SK-N-MC (cell line): ENCODE data around the gene SCPEP1.
"Not testable (repeated sequence)": the region's sequence is repeated elsewhere in the genome, so short reads cannot be mapped to it uniquely, and the experiment has no call there.

ENCODE experiments used
- DNase-seq: peaks from one replicate; pipeline ENCODE4 v3.0.0-alpha.2; 2011; ENCODE audit warnings: low read depth, low spot score
- H3K27ac ChIP-seq: fragments of 200-600 bp; sonication (generic); 2 replicates; pipeline ENCODE4 v1.5.1; 2016; ENCODE audit warnings: mixed run types
- H3K36me3 ChIP-seq: fragments of 200-600 bp; sonication (generic); 2 replicates; pipeline ENCODE4 v1.6.1; 2017; ENCODE audit warnings: antibody characterized with exemption, low read length, mixed read lengths; ENCODE audit not compliant: insufficient read depth
- H3K4me3 ChIP-seq: fragments of 200-600 bp; sonication (generic); 2 replicates; pipeline ENCODE4 v1.5.1; 2016
- H3K9ac ChIP-seq: fragments of 200-600 bp; sonication (generic); 2 replicates; pipeline ENCODE4 v1.8.0; 2017; ENCODE audit warnings: mixed run types, mixed read lengths; ENCODE audit not compliant: insufficient read length
- H3K9me3 ChIP-seq: fragments of 200-600 bp; sonication (generic); 2 replicates; pipeline ENCODE4 v1.6.1; 2017; ENCODE audit warnings: low read depth, mild to moderate bottlenecking, antibody characterized with exemption, low read length, moderate library complexity, mixed read lengths
- EZH2 ChIP-seq: fragments of 200-600 bp; sonication (generic); IDR thresholded peaks from one replicate; pipeline ENCODE4 v1.6.1; 2017; ENCODE audit warnings: antibody characterized with exemption
- FOXP2 ChIP-seq: optimal IDR thresholded peaks from 2 replicates; pipeline ENCODE3; 2011; ENCODE audit warnings: mild to moderate bottlenecking, moderate library complexity; ENCODE audit not compliant: insufficient read depth; ENCODE audit errors: extremely low read length, control extremely low read depth
- POLR2AphosphoS5 ChIP-seq: IDR thresholded peaks from 2 replicates; pipeline ENCODE4 v1.6.1; 2012; ENCODE audit warnings: mild to moderate bottlenecking, low read depth, low read length, borderline replicate concordance

SCPEP1 gene

GRCh38 chr17:56960596-56961538 lies 17.1 kb upstream of the SCPEP1 start, which contains the start of gene COIL:
TSS of gene COIL (minus strand) at chr17:56961050. CDS start at chr17:56961019, 31 bp downstream.
- H3K4me3 ChIP-seq: peak within 1 kb of the TSS; percentile 99
- H3K9ac ChIP-seq: peak within 1 kb of the TSS; percentile 99
- no peaks in the 10 kb centered on the region for H3K9me3 ChIP-seq
- TF ChIP-seq EZH2 (no peak), POLR2AphosphoS5 (peak; percentile 81)
- peak within 1 kb of the TSS; percentile 96 for H3K27ac ChIP-seq
- no peaks in the 10 kb centered on the region for H3K36me3 ChIP-seq
- DNase-seq: peak; percentile 69

GRCh38 chr17:56965241-56965640 lies 12.7 kb upstream of the SCPEP1 start:
- not testable (repeated sequence) for H3K4me3 ChIP-seq, H3K9ac ChIP-seq, H3K36me3 ChIP-seq, H3K9me3 ChIP-seq, DNase-seq, H3K27ac ChIP-seq

GRCh38 chr17:56965681-56966080 lies 12.2 kb upstream of the SCPEP1 start:
- not testable (repeated sequence) for H3K4me3 ChIP-seq, H3K9ac ChIP-seq, H3K27ac ChIP-seq, DNase-seq, H3K36me3 ChIP-seq, H3K9me3 ChIP-seq

- no peak for DNase-seq
- no peak overlapping the region for H3K9ac ChIP-seq
- no peaks in the 10 kb centered on the region for H3K36me3 ChIP-seq
- no peak overlapping the region for H3K27ac ChIP-seq
- TF ChIP-seq EZH2 (no peak), FOXP2 (no peak), POLR2AphosphoS5 (no peak)
- no peak overlapping the region for H3K4me3 ChIP-seq
- no peaks in the 10 kb centered on the region for H3K9me3 ChIP-seq
Observed at GRCh38 chr17:56966338-56966737, 11.6 kb upstream of the SCPEP1 start.

- Histone ChIP-seq H3K36me3 (no peaks in the 10 kb centered on the region), H3K9me3 (no peaks in the 10 kb centered on the region), H3K27ac (no peak overlapping the region), H3K9ac (no peak overlapping the region), H3K4me3 (no peak overlapping the region)
- DNase-seq: no peak
- TF ChIP-seq FOXP2: no peak
- no peak for TF ChIP-seq POLR2AphosphoS5
- TF ChIP-seq EZH2: no peak
Observed at GRCh38 chr17:56970974-56971373, 7.0 kb upstream of the SCPEP1 start.

GRCh38 chr17:56972111-56972730 lies 5.7 kb upstream of the SCPEP1 start:
- TF ChIP-seq FOXP2 (no peak), EZH2 (no peak), POLR2AphosphoS5 (no peak)

GRCh38 chr17:56973520-56973919 lies 4.4 kb upstream of the SCPEP1 start:
- no peak for DNase-seq
- no peak overlapping the region for H3K9ac ChIP-seq
- H3K9me3 ChIP-seq: no peaks in the 10 kb centered on the region
- no peak overlapping the region for H3K27ac ChIP-seq
- no peak overlapping the region for H3K4me3 ChIP-seq
- TF ChIP-seq FOXP2 (no peak), POLR2AphosphoS5 (no peak), EZH2 (no peak)
- H3K36me3 ChIP-seq: no peaks in the 10 kb centered on the region

More at GRCh38 chr17:56972111-56972730, 5.7 kb upstream of the SCPEP1 start:
- Histone ChIP-seq H3K9me3 (no peaks in the 10 kb centered on the region), H3K9ac (no peak overlapping the region), H3K4me3 (no peak overlapping the region), H3K36me3 (no peaks in the 10 kb centered on the region), H3K27ac (no peak overlapping the region)
- DNase-seq: no peak

GRCh38 chr17:56974055-56974454 lies 3.9 kb upstream of the SCPEP1 start:
- no peak for DNase-seq
- Histone ChIP-seq H3K36me3 (no peaks in the 10 kb centered on the region), H3K9me3 (no peaks in the 10 kb centered on the region), H3K27ac (no peak overlapping the region), H3K9ac (no peak overlapping the region), H3K4me3 (no peak overlapping the region)
- no peak for TF ChIP-seq FOXP2
- no peak for TF ChIP-seq POLR2AphosphoS5
- no peak for TF ChIP-seq EZH2
